GM18502 (cell line): Measurements from ENCODE around the gene PDE4D.

Experiments
- ATAC-seq: cut with Tn5 transposase; IDR thresholded peaks from one replicate; pipeline ENCODE4 v1.9.1; 2021; ENCODE audit warnings: mild to moderate bottlenecking; ENCODE audit not compliant: unreplicated experiment, poor library complexity

PDE4D gene

GRCh38 chr5:59222687-59223511, 670.6 kb downstream of the PDE4D start:
- no peak for ATAC-seq

GRCh38 chr5:59221769-59222168, 671.8 kb downstream of the PDE4D start:
- ATAC-seq: no peak

- no peak for ATAC-seq
Observed at GRCh38 chr5:59218424-59219045, 675.0 kb downstream of the PDE4D start.

GRCh38 chr5:59216841-59217240, 676.7 kb downstream of the PDE4D start:
- no peak for ATAC-seq

GRCh38 chr5:59212596-59212995, 680.9 kb downstream of the PDE4D start:
- ATAC-seq: no peak

GRCh38 chr5:59209758-59210359, 683.7 kb downstream of the PDE4D start:
- no peak for ATAC-seq

GRCh38 chr5:59208474-59208873, 685.1 kb downstream of the PDE4D start:
- no peak for ATAC-seq

GRCh38 chr5:59207401-59207800, 686.1 kb downstream of the PDE4D start:
- ATAC-seq: no peak

GRCh38 chr5:59206132-59206581, 687.4 kb downstream of the PDE4D start:
- ATAC-seq: no peak

GRCh38 chr5:59204114-59204897, 689.2 kb downstream of the PDE4D start:
- no peak for ATAC-seq

GRCh38 chr5:59199868-59200267, 693.7 kb downstream of the PDE4D start:
- no peak for ATAC-seq

GRCh38 chr5:59198832-59199231, 694.7 kb downstream of the PDE4D start:
- no peak for ATAC-seq

- no peak for ATAC-seq
Observed at GRCh38 chr5:59198365-59198764, 695.2 kb downstream of the PDE4D start.

GRCh38 chr5:59197911-59198310, 695.6 kb downstream of the PDE4D start:
- no peak for ATAC-seq

GRCh38 chr5:59193616-59194319, 699.8 kb downstream of the PDE4D start:
- no peak for ATAC-seq

- no peak for ATAC-seq
Observed at GRCh38 chr5:59190746-59191145, 702.8 kb downstream of the PDE4D start.

- ATAC-seq: no peak
Observed at GRCh38 chr5:59189472-59190244, 703.9 kb downstream of the PDE4D start.

- peak; percentile 71 for ATAC-seq
Observed at GRCh38 chr5:59188419-59189225, 704.9 kb downstream of the PDE4D start.
